GM19468 (cell line): ENCODE measurements around the gene ZNG1B.
"Not testable (repeated sequence)": the region's sequence is repeated elsewhere in the genome, so short reads cannot be mapped to it uniquely, and the experiment has no call there.

Experiments used
- ATAC-seq: cut with Tn5 transposase; IDR thresholded peaks from one replicate; pipeline ENCODE4 v1.9.1; 2021; ENCODE audit warnings: mild to moderate bottlenecking, moderate library complexity, moderate number of reproducible peaks; ENCODE audit not compliant: unreplicated experiment; ENCODE audit errors: extremely low read depth

ZNG1B gene

GRCh38 chr2:113437508-113438465 lies at the start of gene ZNG1B:
TSS of gene ZNG1B (plus strand) at chr2:113437691. CDS start at chr2:113437869, 178 bp downstream.
- not testable (repeated sequence) for ATAC-seq

GRCh38 chr2:113390124-113390849 lies 47.2 kb upstream of the ZNG1B start:
- ATAC-seq = peak; percentile 78

GRCh38 chr2:113391073-113391472 lies 46.4 kb upstream of the ZNG1B start:
- ATAC-seq = no peak

GRCh38 chr2:113406114-113406513 lies 31.4 kb upstream of the ZNG1B start:
- ATAC-seq = no peak

GRCh38 chr2:113407446-113408099 lies 29.9 kb upstream of the ZNG1B start:
- ATAC-seq = no peak

- not testable (repeated sequence) for ATAC-seq
These were observed 25.7 kb upstream of the ZNG1B start for GRCh38 chr2:113411725-113412352.

- ATAC-seq = not testable (repeated sequence)
These were observed 24.7 kb upstream of the ZNG1B start for GRCh38 chr2:113412774-113413173.

- ATAC-seq = not testable (repeated sequence)
These were observed 5.7 kb upstream of the ZNG1B start for GRCh38 chr2:113431773-113432172.

- ATAC-seq = not testable (repeated sequence)
These were observed 4.0 kb upstream of the ZNG1B start for GRCh38 chr2:113433468-113433867.

- ATAC-seq = not testable (repeated sequence)
These were observed 28.3 kb downstream of the ZNG1B start for GRCh38 chr2:113465770-113466169.

- not testable (repeated sequence) for ATAC-seq
These were observed 39.3 kb downstream of the ZNG1B start for GRCh38 chr2:113476688-113477368.

GRCh38 chr2:113496527-113496926 lies 59.0 kb downstream of the ZNG1B start:
- not testable (repeated sequence) for ATAC-seq

GRCh38 chr2:113498365-113498764 lies 60.9 kb downstream of the ZNG1B start, which contains the start of gene FOXD4L1:
TSS of gene FOXD4L1 (plus strand) at chr2:113498665. CDS start at chr2:113499257, 592 bp downstream.
- not testable (repeated sequence) for ATAC-seq

GRCh38 chr2:113499019-113499885 lies 61.8 kb downstream of the ZNG1B start:
- ATAC-seq = not testable (repeated sequence)

GRCh38 chr2:113499886-113500722 lies 62.6 kb downstream of the ZNG1B start:
- ATAC-seq = not testable (repeated sequence)

- ATAC-seq = not testable (repeated sequence)
These were observed 63.2 kb downstream of the ZNG1B start for GRCh38 chr2:113500723-113501038.

GRCh38 chr2:113502216-113503093 lies 65.0 kb downstream of the ZNG1B start:
- ATAC-seq = not testable (repeated sequence)
